Esophagus muscularis mucosa (tissue), 3 donors: ENCODE data around the gene RAB4A.

ENCODE experiments used
- POLR2A ChIP-seq: fragments of 450-650 bp; IDR thresholded peaks from one replicate; pipeline ENCODE4 v1.6.1; 2017; ENCODE audit warnings: antibody characterized with exemption, moderate library complexity, mild to moderate bottlenecking, low read depth
- TF ChIP-seq, protein P1 (sequence below), 3 experiments: fragments of 200-600 bp in 2 of 3; fragments of 450-650 bp in 1 of 3; sonication (generic) in 2 of 3; IDR thresholded peaks; one replicate each; pipeline ENCODE4 v1.5.1; 2017 to 2019; ENCODE audit warnings: antibody characterized with exemption in 3 of 3, mild to moderate bottlenecking in 2 of 3, moderate library complexity in 1 of 3

DNA sequence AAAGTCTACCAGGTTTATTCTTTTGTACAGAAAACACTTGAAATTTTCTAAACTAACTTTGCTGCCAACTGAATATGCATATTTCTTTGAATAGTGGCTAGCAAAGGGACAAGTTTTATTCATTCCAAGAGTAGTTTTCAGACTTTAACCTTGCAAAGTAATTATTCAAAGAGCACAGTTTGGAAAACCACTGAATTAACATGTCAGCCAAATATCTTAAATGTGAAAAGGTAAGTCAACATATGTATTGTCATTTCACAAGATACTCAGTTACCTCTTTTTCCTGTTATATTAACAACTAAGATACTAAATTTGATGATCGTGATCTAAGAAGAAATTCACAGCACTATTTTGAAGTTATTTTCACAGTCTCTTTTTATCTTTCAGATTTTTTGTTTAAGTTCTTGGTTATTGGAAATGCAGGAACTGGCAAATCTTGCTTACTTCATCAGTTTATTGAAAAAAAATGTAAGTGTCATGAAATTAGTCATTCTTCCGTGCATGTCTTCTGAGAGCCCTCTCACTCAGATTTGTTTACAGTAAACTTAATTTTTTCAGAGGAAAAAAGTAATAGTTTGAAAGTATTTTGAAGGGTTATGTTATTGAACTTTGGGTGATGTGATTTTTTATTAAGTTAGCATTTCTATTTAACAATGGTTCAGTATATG, 15.3 kb downstream of the RAB4A start:
- TF ChIP-seq, protein P1, sequence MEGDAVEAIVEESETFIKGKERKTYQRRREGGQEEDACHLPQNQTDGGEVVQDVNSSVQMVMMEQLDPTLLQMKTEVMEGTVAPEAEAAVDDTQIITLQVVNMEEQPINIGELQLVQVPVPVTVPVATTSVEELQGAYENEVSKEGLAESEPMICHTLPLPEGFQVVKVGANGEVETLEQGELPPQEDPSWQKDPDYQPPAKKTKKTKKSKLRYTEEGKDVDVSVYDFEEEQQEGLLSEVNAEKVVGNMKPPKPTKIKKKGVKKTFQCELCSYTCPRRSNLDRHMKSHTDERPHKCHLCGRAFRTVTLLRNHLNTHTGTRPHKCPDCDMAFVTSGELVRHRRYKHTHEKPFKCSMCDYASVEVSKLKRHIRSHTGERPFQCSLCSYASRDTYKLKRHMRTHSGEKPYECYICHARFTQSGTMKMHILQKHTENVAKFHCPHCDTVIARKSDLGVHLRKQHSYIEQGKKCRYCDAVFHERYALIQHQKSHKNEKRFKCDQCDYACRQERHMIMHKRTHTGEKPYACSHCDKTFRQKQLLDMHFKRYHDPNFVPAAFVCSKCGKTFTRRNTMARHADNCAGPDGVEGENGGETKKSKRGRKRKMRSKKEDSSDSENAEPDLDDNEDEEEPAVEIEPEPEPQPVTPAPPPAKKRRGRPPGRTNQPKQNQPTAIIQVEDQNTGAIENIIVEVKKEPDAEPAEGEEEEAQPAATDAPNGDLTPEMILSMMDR (IDR thresholded peaks at IDR 0.05) = no peak
- no peak for TF ChIP-seq POLR2A
